ENCODE results near the gene SCTR.

DNA sequence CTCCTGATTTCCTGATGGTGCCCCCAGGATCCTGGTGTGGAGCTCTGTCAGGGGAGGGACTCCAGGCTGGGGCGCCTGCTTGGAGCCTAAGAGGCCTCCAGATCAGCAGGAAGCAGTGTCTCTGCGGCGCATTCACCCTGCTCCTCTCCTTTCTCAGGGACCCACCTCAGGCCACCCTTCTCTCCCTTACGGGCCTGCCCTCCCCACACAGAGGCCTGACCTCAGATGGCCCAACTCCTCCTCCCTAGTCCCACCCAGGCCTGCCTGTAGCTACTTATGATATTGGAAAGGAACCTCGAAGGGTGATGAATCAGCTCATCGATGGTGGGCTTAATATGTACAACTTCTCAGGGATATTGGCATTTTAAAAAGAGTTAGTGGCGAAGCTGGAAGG is 82.1 kb downstream of the SCTR start:
- TF ChIP-seq POLR2A (IDR thresholded peaks at IDR 0.05), result no peak
- TF ChIP-seq, protein P1, sequence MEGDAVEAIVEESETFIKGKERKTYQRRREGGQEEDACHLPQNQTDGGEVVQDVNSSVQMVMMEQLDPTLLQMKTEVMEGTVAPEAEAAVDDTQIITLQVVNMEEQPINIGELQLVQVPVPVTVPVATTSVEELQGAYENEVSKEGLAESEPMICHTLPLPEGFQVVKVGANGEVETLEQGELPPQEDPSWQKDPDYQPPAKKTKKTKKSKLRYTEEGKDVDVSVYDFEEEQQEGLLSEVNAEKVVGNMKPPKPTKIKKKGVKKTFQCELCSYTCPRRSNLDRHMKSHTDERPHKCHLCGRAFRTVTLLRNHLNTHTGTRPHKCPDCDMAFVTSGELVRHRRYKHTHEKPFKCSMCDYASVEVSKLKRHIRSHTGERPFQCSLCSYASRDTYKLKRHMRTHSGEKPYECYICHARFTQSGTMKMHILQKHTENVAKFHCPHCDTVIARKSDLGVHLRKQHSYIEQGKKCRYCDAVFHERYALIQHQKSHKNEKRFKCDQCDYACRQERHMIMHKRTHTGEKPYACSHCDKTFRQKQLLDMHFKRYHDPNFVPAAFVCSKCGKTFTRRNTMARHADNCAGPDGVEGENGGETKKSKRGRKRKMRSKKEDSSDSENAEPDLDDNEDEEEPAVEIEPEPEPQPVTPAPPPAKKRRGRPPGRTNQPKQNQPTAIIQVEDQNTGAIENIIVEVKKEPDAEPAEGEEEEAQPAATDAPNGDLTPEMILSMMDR (IDR thresholded peaks at IDR 0.05), result no peak

All from heart left ventricle (tissue), 13 donors.